ENCODE results near the gene GDF9. TPM values are rescaled to one million over a fixed set of nuclear protein-coding genes. Genes with fewer than 3 reads are reported as not detected.

Gene GDF9
- total RNA-seq (0.32 TPM in 1 of 2 replicates, not detected in the other), polyA plus RNA-seq (0.07 and 0.24 TPM in 2 replicates), polyA minus RNA-seq (0.15 and 0.19 TPM in 2 replicates), Bru-seq, nascent RNA (percentile 28 among the genes with signal in this experiment), BruChase-seq, experiment 1, labeled RNA remaining after a 6-hour chase (percentile 54 among the genes with signal in this experiment), BruChase-seq, experiment 2, labeled RNA remaining after a 2-hour chase (percentile 40 among the genes with signal in this experiment)
- polyA plus RNA-seq (2011; cell fraction: cytosol; rRNA removed): 0.04 and 0.08 TPM in 2 replicates
- 0.14 and 0.45 TPM in 2 replicates for polyA plus RNA-seq (2011; cell fraction: nucleus; rRNA removed)
- polyA plus RNA-seq (2012): 0.09 TPM in 1 of 2 replicates, not detected in the other
- polyA minus RNA-seq (2011; cell fraction: cytosol; rRNA and poly(A)+ RNA removed): not detected
- polyA minus RNA-seq (2011; cell fraction: nucleus; rRNA and poly(A)+ RNA removed): 1.4 and 1.8 TPM in 2 replicates
- long read RNA-seq: 0 reads

DNA sequence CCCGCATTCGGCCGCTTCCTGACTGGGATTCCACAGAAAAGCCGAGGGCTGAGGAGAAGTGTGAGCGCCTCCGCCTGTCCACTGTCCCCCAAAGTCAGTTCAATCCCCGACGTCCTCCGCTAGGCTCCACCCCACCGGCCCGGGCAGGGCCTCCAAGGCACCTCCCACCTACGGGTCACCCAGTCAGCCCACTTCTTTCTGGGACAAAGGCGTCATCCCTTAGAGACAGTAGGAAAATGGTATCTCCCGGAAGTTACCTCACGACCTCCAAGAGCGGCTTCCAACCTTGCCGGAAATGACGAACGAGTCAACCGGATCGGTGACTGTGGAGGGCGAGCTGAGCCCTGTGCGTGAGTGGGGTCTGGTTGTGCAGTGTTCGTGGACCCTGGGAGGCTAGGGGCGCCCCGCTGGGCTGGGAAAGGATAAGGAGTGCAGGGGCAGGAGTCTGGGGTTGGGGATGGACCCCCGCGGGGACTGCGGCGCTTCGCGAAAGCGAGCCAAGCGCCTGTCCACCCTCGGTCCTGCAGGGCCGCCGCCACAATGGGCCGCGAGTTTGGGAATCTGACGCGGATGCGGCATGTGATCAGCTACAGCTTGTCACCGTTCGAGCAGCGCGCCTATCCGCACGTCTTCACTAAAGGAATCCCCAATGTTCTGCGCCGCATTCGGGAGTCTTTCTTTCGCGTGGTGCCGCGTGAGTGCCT is at the start of gene GDF9, which contains the start of gene UQCRQ:
GDF9 (minus strand) TSS at position 128 of the 704 bp plus-strand sequence. CDS start 1,936 bp downstream, outside the sequence.
UQCRQ (plus strand) TSS at position 301 of the 704 bp plus-strand sequence; CDS start at position 541, 240 bp downstream.
- H3K4me1 ChIP-seq (ENCODE audit: control insufficient read depth, extremely low read depth, insufficient read depth, low read length): peaks cover 12% of the 10 kb centered on the region
- peaks cover 10% of the 10 kb centered on the region for H3K79me2 ChIP-seq (ENCODE audit: control insufficient read depth, insufficient read depth, low read length)
- no peaks in the 10 kb centered on the region for H3K9me1 ChIP-seq (replicated peaks; ENCODE audit: control insufficient read depth, extremely low read depth, insufficient read depth, low read length)
- H3K36me3 ChIP-seq (ENCODE audit: control insufficient read depth in 2 of 2, extremely low read depth in 1 of 2, insufficient read depth in 2 of 2, low read length in 2 of 2): no peaks in the 10 kb centered on the region
- H4K20me1 ChIP-seq (replicated peaks; ENCODE audit: control insufficient read depth, extremely low read depth, insufficient read depth, low read length): no peaks in the 10 kb centered on the region
- POLR2A ChIA-PET: interaction anchor here (1.2 to 1.3 kb wide), 2 partner anchors 12 to 37 kb away, joined by 3 to 4 read pairs; no protein-coding TSS in a partner anchor
- CTCF ChIA-PET: interaction anchor here (0.6 to 4.6 kb wide), 13 partner anchors 10 to 340 kb away, joined by 3 to 36 read pairs (median 4); partner anchors contain the start of gene SHROOM1
- peak within 1 kb of the TSS; percentile 78 for H3K27ac ChIP-seq (ENCODE audit: insufficient read depth, low read depth, low read length)
- intact Hi-C loops (cut with micrococcal nuclease) (loop anchor here (1.0 to 5.0 kb wide), 5 partner anchors 17 to 479 kb away; partner anchors contain the start of genes KIF3A and SHROOM1), dilution Hi-C loops (cut with MboI; ENCODE audit: extremely low pct_ligation_motif_present, low sequenced_read_pairs) (no loop called here)
- no peaks in the 10 kb centered on the region for H3K9me3 ChIP-seq (replicated peaks; ENCODE audit: control insufficient read depth, insufficient read depth, low read length)
- FAIRE-seq (peak; percentile 99), DNase-seq (ENCODE audit: low read depth, low spot score) (peak; percentile 99)
- no peak for TF ChIP-seq GATA2 (IDR thresholded peaks at IDR 0.05; ENCODE audit: insufficient read depth, insufficient read length, low read depth, low read length)
- peak; percentile 29 for TF ChIP-seq FOS (IDR thresholded peaks at IDR 0.05; ENCODE audit: borderline replicate concordance, insufficient read depth, low read length)
- TF ChIP-seq CTCF (IDR thresholded peaks at IDR 0.05; ENCODE audit: extremely low read depth in 1 of 2, insufficient read depth in 1 of 2, low read depth in 1 of 2, low read length in 2 of 2): peak in 1 of 2 donors; percentile 43
- peak; percentile 61 for TF ChIP-seq MAX (IDR thresholded peaks at IDR 0.05; ENCODE audit: insufficient read depth, insufficient read length)
- TF ChIP-seq POLR2AphosphoS5 (IDR thresholded peaks at IDR 0.05; ENCODE audit: insufficient read depth, low read depth, low read length): peak; percentile 89
- TF ChIP-seq POLR2A (IDR thresholded peaks at IDR 0.05; ENCODE audit: low read depth, low read length): peak; percentile 94
- peak; percentile 40 for TF ChIP-seq JUN (IDR thresholded peaks at IDR 0.05; ENCODE audit: borderline replicate concordance, insufficient read depth, insufficient read length, low read depth)
- TF ChIP-seq EZH2 (IDR thresholded peaks at IDR 0.05; ENCODE audit: borderline replicate concordance, low read depth, low read length, severe bottlenecking): no peak
- H3K4me2 ChIP-seq (ENCODE audit: insufficient read depth, low read length): peak within 1 kb of the TSS; percentile 87
- H3K9ac ChIP-seq (replicated peaks; ENCODE audit: extremely low read depth, insufficient read depth, low read length): peak within 1 kb of the TSS; percentile 82
- peak within 1 kb of the TSS; percentile 14 to 89 (median 76) for H3K4me3 ChIP-seq (replicated peaks in 1 of 3; ENCODE audit: insufficient read depth in 1 of 3, low read depth in 1 of 3, low read length in 3 of 3)
- peaks cover 0 to 6% of the 10 kb centered on the region in 2 experiments for H3K27me3 ChIP-seq (ENCODE audit: control insufficient read depth in 2 of 2, insufficient read depth in 2 of 2, low read length in 2 of 2)
- peak within 1 kb of the TSS; percentile 38 for H2AFZ ChIP-seq (ENCODE audit: low read depth, low read length)
- no TSS peak for BruUV-seq (replicated peaks)

Data from endothelial cell of umbilical vein (primary cell).